Endothelial cell of umbilical vein (primary cell): ENCODE measurements around the gene ADH1B.
"Not testable (repeated sequence)": the region's sequence is repeated elsewhere in the genome, so short reads cannot be mapped to it uniquely, and the experiment has no call there.

Experiments used
- CTCF ChIP-seq, 2 donors: IDR thresholded peaks; 1 replicate in 1 of 2; 2 replicates in 1 of 2; pipeline ENCODE4 v1.5.1; 2011; ENCODE audit warnings: low read length in 2 of 2, mild to moderate bottlenecking in 2 of 2, moderate library complexity in 2 of 2, control low read depth in 1 of 2, inconsistent platforms in 1 of 2, low read depth in 1 of 2; ENCODE audit not compliant: insufficient read depth in 1 of 2; ENCODE audit errors: extremely low read depth in 1 of 2
- POLR2A ChIP-seq: IDR thresholded peaks from 2 replicates; pipeline ENCODE4 v1.6.1; 2012; ENCODE audit warnings: low read depth, mild to moderate bottlenecking, control low read depth, low read length
- POLR2AphosphoS5 ChIP-seq: IDR thresholded peaks from 2 replicates; pipeline ENCODE4 v1.6.1; 2012; ENCODE audit warnings: low read depth, mild to moderate bottlenecking, control low read depth, low read length, moderate library complexity; ENCODE audit not compliant: insufficient read depth

GRCh38 chr4:99356149-99356548 is 34.9 kb upstream of the ADH1B start:
- not testable (repeated sequence) for TF ChIP-seq CTCF (IDR thresholded peaks at IDR 0.05; ENCODE audit: extremely low read depth in 1 of 2, insufficient read depth in 1 of 2, low read depth in 1 of 2, low read length in 2 of 2); POLR2A; POLR2AphosphoS5
